GM21576 (cell line): ENCODE results near the gene ABHD2.
"Not testable (repeated sequence)": the region's sequence is repeated elsewhere in the genome, so short reads cannot be mapped to it uniquely, and the experiment has no call there.

Experiments used
- ATAC-seq: cut with Tn5 transposase; IDR thresholded peaks from one replicate; pipeline ENCODE4 v1.9.1; 2021; ENCODE audit warnings: mild to moderate bottlenecking, moderate library complexity; ENCODE audit not compliant: unreplicated experiment

Gene ABHD2

GRCh38 chr15:89136818-89137772 is 48.8 kb downstream of the ABHD2 start:
- ATAC-seq = no peak

DNA sequence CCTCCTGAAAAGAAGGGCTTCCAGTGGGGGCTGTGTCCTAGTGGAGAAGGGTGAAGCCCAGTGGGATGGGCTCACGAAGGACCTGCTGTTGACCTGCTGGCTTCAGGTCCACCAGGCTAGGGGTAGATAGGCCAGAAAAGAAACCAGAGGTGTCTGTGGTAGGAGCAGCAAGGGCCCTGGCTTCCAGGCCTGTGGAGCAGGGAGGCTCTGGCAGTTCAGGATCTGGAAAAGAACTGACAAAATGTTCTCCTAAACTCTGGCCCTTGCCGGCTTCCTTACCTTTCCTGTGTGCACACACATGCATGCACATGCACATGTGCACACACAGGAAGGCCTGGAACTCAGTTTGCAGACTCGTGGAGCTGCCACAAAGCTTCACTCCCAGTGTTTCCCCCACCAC is 49.7 kb downstream of the ABHD2 start:
- no peak for ATAC-seq

- no peak for ATAC-seq
These were observed 50.9 kb downstream of the ABHD2 start for GRCh38 chr15:89138999-89139612.

DNA sequence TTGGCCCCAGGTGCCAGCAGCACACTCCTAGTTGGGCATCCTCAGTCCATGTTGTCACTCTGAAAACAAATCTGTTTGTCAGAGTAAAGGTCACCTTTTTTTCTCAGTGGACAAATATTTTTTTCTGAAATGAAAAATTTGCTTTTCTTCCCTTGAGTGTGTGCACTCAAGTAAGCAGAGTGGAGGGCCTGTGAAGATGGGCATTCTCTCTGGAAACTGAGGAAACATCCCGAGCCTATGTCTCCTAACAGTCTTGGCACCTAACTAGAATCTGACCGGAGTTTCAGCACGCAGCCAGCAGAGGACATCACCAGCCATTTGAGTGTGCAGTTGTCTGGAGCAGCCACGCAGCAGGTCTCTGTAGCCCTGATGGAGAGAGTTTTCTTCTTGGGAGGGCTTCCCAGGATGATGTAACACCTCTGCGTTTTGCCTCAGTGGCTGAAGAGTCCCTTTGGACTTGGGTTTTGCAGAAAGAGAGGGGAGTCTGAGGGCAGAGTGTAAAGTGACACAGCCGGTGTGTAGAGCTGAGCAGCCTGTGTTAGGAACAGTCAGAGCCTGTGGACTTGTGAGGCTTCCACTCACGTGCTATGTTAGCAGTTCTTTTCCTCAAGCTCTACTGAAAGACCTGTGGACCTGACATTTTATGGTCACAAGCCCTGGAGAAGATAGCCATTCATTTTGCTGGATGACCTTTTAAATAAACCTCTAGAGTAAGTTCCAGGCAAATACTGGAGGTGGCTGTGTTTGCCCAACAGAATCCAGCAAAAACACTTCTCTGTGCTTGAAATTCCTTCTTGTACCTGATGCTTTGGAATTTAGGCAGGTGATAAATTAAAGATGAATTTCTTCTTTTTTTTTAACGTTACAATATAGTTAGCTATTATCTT is 51.6 kb downstream of the ABHD2 start:
- no peak for ATAC-seq

- no peak for ATAC-seq
These were observed 52.3 kb downstream of the ABHD2 start for GRCh38 chr15:89140595-89140994.

DNA sequence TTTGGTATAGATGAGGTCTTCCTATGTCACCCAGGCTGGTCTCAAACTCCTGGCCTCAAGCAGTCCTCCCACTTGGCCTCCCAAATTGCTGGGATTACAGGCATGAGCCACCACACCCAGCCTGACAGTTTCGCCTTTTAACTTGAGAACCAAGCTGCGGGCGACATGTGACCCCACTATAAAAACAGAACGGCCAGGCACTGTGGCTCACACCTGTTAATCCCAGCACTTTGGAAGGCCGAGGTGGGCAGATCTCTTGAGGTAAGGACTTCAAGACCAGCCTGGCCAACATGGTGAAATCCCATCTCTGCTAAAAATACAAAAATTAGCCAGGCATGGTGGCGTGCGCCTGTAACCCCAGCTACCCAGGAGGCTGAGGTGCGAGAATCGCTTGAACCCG is 52.9 kb downstream of the ABHD2 start:
- not testable (repeated sequence) for ATAC-seq

- no peak for ATAC-seq
These were observed 53.6 kb downstream of the ABHD2 start for GRCh38 chr15:89141885-89142284.

DNA sequence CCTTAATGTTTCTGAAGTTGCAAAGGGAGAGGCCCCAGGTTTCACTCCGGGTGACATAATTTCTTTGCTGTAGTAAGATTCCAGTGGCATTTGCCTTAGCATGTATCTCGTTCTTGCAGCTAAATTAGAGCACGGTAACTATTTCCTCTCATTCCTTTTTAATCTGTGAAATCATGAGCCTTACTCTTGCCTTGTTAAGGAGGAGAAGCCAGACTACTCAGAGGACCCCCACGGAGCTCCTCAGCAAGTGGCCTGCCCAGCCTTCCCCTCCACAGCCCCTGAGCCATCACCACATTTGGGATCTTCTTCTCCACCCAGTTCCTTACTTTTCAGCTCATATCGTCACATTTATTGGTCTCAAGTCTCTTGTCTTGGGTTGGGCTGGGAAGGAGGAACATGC is 54.2 kb downstream of the ABHD2 start:
- ATAC-seq = no peak

- ATAC-seq = peak; percentile 58
These were observed 55.4 kb downstream of the ABHD2 start for GRCh38 chr15:89143503-89144162.

- ATAC-seq = no peak
These were observed 56.2 kb downstream of the ABHD2 start for GRCh38 chr15:89144491-89144890.

DNA sequence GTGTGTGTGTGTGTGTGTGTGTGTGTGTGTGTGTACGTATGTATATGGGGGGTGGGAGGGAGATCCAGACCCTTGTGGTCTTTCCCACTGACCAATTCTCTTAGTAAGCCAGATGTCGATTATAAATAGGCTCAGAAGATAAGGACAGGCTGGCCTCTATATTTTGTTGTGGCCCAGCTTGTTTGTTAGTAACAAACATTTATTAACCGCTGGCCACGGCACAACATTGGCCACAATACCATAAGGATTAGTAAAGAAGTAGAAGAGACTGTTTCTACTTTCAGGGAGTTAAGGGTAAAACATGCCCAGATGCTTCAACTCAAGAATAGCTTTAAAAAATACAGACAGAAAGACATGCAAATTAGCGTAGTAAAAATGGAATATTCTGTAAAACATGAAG is 58.1 kb downstream of the ABHD2 start:
- ATAC-seq = no peak

DNA sequence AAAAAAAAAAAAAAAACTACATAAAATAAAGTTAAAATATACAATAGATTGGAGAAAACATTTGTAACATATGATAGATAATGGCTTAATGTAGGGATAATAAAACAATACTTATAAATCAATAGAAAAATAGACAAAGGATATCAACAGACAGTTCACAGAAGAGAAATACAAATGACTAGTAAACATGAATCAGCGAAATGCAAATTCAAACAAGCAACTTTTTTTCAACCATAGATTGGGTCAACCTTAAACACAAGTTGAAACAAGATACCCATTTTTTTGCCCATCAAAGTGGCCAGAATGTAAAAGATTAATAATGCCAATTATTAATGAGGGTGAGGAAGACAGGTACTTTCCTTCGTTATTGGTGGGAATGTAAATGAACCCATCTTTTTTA is 59.9 kb downstream of the ABHD2 start:
- no peak for ATAC-seq

DNA sequence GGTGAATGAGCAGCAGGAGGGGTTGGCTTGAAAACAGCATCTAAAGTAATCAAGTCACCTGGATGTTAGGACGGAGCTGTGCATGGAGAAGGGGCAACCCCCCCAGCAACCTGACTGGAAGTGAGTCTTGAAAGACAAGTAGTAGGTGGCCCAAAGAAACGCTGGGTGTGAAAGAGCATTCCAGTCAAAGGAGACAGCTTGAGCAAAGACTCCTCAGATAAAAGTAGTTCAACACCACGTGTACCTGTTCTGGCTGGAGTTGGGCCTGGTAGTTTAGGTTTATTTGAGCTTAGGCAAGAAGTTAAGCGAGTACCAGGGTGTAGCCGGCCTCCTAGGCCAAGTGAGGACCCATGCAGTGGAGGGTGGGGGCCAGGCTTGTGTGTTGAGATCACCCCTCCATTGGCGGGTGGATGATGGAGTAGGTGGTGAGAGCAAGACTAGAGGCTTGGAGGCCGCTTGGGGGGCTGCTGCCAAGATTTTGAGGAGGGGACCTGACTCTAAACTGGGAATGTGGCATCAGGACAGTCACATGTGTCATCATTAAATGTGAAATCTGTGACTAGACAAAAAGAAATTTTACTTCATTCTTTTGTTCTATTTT is 61.3 kb downstream of the ABHD2 start:
- no peak for ATAC-seq

GRCh38 chr15:89150287-89150686 is 62.0 kb downstream of the ABHD2 start:
- no peak for ATAC-seq

DNA sequence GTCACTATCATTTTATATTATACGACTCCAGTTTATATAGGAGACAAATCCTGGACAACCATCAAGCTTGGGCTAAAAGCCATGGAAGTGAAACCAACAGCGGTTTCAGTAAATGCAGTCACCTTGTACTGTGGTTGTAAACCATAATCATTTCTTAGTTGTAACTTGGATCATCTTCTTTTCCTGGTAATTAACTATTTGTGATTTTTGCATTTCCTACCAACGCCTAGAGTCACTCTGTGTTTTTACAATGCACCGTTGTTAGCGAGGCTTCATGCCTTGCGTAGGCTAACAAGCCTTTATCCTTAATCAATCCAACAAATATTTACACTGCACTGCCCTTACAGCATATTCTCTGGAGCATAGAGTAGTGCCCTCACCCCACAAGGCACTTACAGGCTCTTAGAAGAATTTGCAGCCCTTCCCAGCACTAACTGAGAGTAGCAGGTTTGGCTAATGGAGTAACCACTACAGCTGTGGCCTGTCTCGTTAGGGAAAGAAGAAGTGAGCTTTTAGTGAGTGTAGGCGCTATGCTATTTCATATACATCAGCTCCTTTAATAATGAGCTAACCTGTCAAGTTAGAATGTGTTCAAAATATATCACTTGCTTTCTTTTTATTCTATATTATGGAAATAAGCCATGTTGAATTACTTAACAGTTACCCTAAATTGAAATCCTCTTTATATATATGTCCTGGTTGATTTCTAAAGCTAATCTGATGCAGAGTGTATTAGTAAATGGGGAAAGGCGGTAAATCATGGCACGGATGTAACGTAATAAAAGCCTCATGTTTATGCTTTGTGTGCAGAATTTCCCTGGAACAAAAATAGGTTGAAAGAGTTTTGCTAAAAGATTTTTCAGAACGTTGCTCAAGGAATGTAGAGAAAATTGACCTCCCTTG is 62.8 kb downstream of the ABHD2 start:
- ATAC-seq = no peak

- ATAC-seq = no peak
These were observed 66.9 kb downstream of the ABHD2 start for GRCh38 chr15:89155122-89155521.

- ATAC-seq = no peak
These were observed 67.4 kb downstream of the ABHD2 start for GRCh38 chr15:89155656-89156055.

GRCh38 chr15:89157061-89157460 is 68.8 kb downstream of the ABHD2 start:
- ATAC-seq = no peak

GRCh38 chr15:89157918-89158564 is 69.8 kb downstream of the ABHD2 start:
- ATAC-seq = no peak
